Activated naive CD8-positive, alpha-beta T cell treated with anti-CD3 and anti-CD28 coated beads, Interleukin-2, amount 50 U/mL, for 24 hours (primary cell): Measurements from ENCODE around the gene PLA2G6.

Source experiments
- ATAC-seq: fragments of 150-1000 bp; cut with Tn5 transposase; one replicate; pipeline ENCODE4 v1.10.0; 2021
- DNase-seq: peaks from one replicate; pipeline ENCODE4 v3.0.0; 2021
- H3K27ac Mint-ChIP-seq: one replicate; pipeline ENCODE4 v1.8.0; 2021; ENCODE audit warnings: mild to moderate bottlenecking, mixed read lengths
- H3K27me3 Mint-ChIP-seq: one replicate; pipeline ENCODE4 v1.8.0; 2021; ENCODE audit warnings: mixed read lengths
- H3K36me3 Mint-ChIP-seq: one replicate; pipeline ENCODE4 v1.8.0; 2021; ENCODE audit warnings: low read depth, mixed read lengths
- H3K4me1 Mint-ChIP-seq: one replicate; pipeline ENCODE4 v1.8.0; 2021; ENCODE audit warnings: mixed read lengths
- H3K4me3 Mint-ChIP-seq: one replicate; pipeline ENCODE4 v1.8.0; 2021; ENCODE audit warnings: mild to moderate bottlenecking, moderate library complexity, mixed read lengths
- H3K9me3 Mint-ChIP-seq: one replicate; pipeline ENCODE4 v1.8.0; 2021; ENCODE audit warnings: mixed read lengths

The PLA2G6 gene

DNA sequence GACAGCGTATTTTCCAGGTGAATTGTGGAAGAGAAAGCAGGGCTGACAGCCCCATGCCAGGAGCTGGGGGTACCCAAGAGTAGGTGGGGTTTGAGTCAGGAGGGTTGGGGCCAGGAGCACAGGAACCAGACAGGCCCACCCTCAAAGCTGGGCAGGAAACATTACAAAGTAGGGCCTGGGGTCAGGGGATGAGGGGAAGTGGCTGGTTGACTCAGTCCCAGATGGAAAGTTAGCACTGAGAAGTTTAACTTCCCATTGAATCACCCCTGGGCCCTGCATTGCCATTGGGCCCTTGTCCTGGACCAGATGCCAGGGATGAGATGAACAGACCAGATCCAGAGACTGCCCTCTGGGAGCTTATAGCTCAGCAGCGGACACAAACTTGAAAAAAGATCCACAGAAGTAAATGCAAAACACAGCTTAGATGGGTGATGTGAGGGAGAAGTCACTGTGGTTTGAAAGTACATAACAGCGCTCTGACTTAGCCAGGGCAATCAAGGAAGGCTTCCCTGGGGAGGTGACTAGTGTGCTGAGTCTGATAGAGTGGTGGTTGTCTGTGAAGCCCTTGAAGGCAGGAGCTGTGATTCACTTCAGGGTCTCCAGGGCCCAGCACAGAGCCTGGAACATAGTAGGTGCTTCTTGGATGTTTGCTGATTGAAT, 22.4 kb upstream of the PLA2G6 start:
- no peaks in the 10 kb centered on the region for H3K36me3 Mint-ChIP-seq
- H3K4me3 Mint-ChIP-seq, result peak overlapping the region; percentile 83
- DNase-seq (no peak), ATAC-seq (peak; percentile 4)
- peaks cover 2% of the 10 kb centered on the region for H3K27me3 Mint-ChIP-seq
- H3K9me3 Mint-ChIP-seq, result no peaks in the 10 kb centered on the region
- peaks cover 56% of the 10 kb centered on the region for H3K4me1 Mint-ChIP-seq
- H3K27ac Mint-ChIP-seq, result peak overlapping the region; percentile 65

DNA sequence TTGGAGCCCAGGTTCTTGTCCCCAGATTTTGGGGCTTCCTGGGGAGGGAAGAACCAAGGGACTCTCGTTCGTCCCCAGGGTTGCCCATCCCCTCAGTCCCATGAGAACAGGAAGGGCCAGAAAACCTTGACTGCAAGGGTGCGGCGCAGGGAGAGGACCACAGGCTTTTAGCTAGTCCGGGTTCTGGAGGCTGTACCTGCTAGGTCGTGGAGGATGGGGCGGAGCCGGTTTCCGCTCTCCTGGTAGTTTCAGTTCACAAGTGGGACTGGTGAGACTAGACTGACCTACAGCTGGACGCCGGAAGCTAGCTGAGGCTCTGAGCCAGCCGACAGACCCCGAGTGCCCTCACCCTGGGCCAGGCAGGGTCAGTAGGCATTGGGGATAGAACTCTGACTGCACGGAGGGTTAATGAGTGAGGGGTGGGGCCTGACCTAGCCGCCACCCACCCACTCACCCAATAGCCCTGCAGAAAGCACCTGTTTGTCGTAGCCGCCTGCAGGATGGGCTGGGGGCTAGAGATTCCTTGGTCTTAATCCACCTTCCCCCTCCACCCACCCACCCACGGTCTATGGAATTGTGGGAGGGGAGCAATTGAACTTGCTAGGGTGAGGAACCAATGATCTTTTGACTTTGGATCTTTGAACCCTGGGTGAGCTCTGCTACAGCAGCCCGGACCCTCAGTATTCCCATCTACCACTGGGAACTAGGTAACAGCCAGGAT, 21.6 kb upstream of the PLA2G6 start:
- peak overlapping the region; percentile 65 for H3K27ac Mint-ChIP-seq
- ATAC-seq (no peak), DNase-seq (peak; percentile 39)
- H3K36me3 Mint-ChIP-seq, result no peaks in the 10 kb centered on the region
- peak overlapping the region; percentile 83 for H3K4me3 Mint-ChIP-seq
- no peaks in the 10 kb centered on the region for H3K9me3 Mint-ChIP-seq
- peaks cover 49% of the 10 kb centered on the region for H3K4me1 Mint-ChIP-seq
- H3K27me3 Mint-ChIP-seq, result peaks cover 2% of the 10 kb centered on the region

DNA sequence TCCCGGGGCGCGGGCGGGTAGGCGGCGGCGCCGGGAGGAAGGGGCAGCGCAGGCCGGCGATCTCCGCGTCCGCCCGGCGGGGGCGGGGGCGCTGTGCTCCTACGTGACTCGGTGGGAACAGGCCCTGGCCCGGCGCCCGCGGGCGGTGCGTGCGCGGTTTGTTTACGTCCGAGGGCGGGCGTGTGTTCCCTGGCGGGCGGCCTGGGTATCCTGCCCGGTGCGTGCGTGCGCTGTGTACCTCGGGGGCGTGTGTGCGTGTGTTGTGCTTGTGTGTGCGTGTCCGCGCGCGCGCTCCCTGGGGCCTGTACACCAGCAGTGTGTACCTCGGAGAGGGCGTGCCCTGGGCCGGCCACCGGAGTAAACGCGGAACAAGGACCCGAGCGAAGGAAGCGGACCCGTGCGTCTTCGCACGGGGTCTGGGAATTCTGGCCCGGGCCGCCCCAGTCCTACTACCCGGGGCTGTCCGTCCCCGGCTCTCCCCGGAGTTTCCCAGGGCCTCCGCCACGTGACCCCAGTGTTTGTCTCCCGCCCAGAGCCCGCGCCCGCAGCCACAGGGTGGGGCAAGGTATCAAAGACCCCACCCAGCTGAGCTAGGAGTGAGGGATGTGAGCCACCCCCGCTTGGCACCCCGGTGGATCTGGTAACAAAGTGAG, 20.9 kb upstream of the PLA2G6 start:
- peak; percentile 65 for DNase-seq
- Mint-ChIP-seq H3K4me1 (peaks cover 46% of the 10 kb centered on the region), H3K36me3 (no peaks in the 10 kb centered on the region), H3K27ac (peak overlapping the region; percentile 65), H3K9me3 (no peaks in the 10 kb centered on the region), H3K4me3 (peak overlapping the region; percentile 83), H3K27me3 (peaks cover 2% of the 10 kb centered on the region)
- ATAC-seq, result peak; percentile 31

DNA sequence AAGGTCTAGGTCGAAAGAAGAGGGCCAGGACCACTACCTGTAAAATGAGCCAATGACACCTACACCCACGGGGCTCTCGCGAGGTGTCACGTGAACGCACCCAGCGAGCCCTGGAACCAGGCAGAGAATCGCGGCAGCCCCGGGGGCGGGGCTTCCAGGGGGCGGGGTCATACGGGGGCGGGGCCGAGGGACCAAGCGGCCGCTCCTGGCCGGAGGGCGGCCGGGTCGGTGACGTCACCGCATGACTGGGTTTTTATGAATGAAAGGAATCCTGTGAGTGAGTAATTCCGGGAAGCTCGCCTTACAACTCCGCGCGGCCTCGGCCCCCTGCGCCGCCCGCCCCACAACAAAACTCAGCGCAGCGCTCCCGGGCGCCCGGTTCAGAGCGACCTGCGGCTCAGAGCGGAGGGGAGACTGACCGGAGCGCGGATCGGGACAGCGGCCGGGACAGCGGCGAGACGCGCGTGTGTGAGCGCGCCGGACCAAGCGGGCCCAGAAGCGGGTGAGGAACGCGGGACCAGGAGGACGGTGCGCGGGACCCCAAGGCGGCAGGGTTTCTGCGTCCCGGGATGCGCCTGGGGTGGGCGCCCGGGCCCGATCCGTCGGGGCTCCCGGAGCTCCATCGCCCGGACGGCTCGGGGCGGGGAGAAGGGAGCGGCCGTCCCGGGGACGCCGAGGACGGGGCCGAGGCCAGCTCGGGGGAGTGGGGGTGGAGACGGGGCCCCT, 20.2 kb upstream of the PLA2G6 start, which contains the start of gene MAFF:
Gene MAFF, plus strand, starts transcription at position 284 of the 726 bp plus-strand sequence. CDS start 11,860 bp downstream, outside the sequence.
- ATAC-seq (peak; percentile 67), DNase-seq (peak; percentile 92)
- no peaks in the 10 kb centered on the region for H3K9me3 Mint-ChIP-seq
- peaks cover 46% of the 10 kb centered on the region for H3K4me1 Mint-ChIP-seq
- H3K27ac Mint-ChIP-seq, result peak within 1 kb of the TSS; percentile 81
- H3K27me3 Mint-ChIP-seq, result peaks cover 2% of the 10 kb centered on the region
- no peaks in the 10 kb centered on the region for H3K36me3 Mint-ChIP-seq
- H3K4me3 Mint-ChIP-seq, result peak within 1 kb of the TSS; percentile 83

DNA sequence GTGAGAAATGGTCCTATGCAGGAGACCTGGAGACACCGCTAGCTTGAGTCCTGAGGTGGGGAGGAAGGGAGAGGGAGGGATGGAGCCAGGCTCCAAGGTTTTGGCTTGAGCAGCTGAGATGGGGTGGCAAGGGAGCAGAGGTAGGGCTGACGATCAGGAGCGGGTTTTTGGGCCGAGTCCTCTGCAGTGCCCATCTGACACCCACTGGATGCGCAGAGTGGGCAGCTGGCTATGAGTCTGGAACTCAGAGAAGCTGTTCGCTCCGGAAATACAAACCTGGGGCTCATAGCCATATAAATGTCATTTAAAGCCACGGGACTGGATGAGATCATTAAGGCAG, 19.7 kb upstream of the PLA2G6 start:
- H3K4me1 Mint-ChIP-seq, result peaks cover 46% of the 10 kb centered on the region
- H3K4me3 Mint-ChIP-seq, result peak overlapping the region; percentile 68
- ATAC-seq (no peak), DNase-seq (no peak)
- peak overlapping the region; percentile 81 for H3K27ac Mint-ChIP-seq
- peaks cover 2% of the 10 kb centered on the region for H3K27me3 Mint-ChIP-seq
- H3K36me3 Mint-ChIP-seq, result no peaks in the 10 kb centered on the region
- no peaks in the 10 kb centered on the region for H3K9me3 Mint-ChIP-seq

DNA sequence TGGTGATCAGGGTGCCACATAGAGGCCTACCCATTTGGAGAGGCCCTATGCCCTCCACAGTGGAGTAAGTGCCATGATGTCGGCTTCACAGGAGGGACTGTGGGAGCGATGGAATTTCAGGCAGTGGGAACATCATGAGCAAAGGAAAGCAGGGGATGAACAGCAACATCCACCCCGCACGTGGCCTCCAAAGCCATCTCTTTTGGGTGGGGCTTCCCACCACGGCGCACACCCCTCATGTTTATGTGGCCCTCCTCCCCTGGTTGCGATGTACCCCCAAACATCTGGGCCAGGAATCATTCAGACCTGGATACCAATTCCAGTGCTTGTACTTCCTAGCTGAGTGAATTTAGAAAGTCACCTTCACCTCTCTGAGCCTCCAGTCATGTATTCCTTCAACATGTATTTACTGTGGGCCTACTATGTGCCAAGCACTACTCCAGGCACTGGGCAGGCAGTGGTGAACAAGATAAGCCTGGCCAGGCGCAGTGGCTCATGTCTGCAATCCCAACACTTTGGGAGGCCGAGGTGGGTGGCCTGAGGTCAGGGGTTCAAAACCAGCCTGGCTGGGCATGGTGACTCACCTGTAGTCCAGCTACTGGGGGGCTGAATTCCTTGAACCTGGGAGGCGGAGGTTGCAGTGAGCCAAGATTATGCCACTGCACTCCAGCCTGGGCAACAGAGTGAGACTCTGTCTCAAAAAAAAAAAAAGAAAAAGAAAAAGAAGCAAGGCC, 18.4 kb upstream of the PLA2G6 start:
- ATAC-seq (no peak), DNase-seq (no peak)
- no peak overlapping the region for H3K4me3 Mint-ChIP-seq
- H3K27ac Mint-ChIP-seq, result no peak overlapping the region
- H3K27me3 Mint-ChIP-seq, result peaks cover 2% of the 10 kb centered on the region
- peaks cover 41% of the 10 kb centered on the region for H3K4me1 Mint-ChIP-seq
- H3K36me3 Mint-ChIP-seq, result no peaks in the 10 kb centered on the region
- H3K9me3 Mint-ChIP-seq, result no peaks in the 10 kb centered on the region

DNA sequence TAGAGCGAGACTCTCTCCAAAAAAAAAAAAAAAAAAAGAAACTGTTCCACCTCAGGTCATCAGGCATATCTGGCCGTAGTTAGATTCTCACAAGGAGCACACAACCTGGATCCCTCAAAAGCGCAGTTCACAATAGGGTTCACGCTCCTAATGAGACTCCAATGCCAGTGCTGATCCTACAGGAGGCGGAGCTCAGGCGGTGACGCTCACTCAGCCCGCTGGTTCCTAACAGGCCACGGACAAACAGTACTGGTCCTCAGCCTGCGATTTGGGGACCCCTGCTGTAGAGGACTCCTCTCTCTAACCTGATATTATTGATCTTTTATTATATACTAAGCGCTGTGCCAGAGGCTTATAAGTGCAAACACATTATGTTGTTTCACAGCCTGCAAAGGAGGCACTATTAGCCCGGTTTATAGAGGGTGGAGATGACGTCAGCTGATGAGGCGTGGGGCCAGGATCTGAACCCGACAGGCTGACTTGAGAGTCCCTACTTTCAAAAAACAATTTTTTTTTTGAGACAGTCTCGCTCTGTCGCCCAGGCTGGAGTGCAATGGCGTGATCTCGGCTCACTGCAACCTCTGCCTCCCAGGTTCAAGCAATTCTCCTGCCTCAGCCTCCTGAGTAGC, 15.3 kb upstream of the PLA2G6 start:
- Mint-ChIP-seq H3K4me1 (peaks cover 27% of the 10 kb centered on the region), H3K36me3 (no peaks in the 10 kb centered on the region), H3K9me3 (no peaks in the 10 kb centered on the region), H3K4me3 (no peak overlapping the region), H3K27ac (no peak overlapping the region), H3K27me3 (peaks cover 7% of the 10 kb centered on the region)
- DNase-seq, result no peak
- no peak for ATAC-seq

DNA sequence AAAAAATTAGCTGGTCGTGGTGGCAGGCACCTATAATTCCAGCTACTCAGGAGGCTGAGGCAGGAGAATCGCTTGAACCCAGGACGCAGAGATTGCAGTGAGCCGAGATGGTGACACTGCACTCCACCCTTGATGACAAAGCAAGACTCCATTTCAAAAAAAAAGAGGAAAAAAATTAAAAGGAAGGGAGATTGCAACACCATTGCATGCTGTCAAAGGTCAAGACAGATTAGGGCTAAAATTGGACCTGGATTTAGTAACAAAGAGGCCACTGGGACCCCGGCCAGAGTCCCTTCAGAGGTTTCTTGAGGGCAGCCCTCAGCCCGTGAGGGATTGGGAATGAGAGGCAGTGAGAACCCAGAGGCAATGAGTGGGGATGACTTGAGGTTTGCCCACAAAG, 11.9 kb upstream of the PLA2G6 start:
- no peak for DNase-seq

DNA sequence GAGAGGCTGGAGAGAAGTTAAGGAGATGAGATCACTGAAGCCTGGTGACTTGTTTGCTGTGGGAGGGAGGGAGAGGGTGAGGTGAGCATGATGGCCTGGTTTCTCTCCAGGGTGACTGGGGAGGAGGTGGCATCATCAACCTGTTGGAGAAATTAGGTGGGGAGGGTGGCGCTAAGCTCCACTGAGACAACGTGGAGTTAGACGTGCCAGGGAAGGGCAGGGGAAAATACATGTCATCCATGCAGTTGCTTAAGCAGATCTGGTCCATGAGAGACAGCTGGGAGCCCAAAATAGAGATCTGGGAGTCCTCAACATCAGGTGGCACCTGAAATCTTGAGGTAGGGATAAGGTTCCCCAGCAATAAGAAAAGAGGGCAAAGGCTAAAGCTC, 10.8 kb upstream of the PLA2G6 start:
- no peaks in the 10 kb centered on the region for H3K9me3 Mint-ChIP-seq
- H3K4me3 Mint-ChIP-seq, result no peak overlapping the region
- H3K36me3 Mint-ChIP-seq, result no peaks in the 10 kb centered on the region
- DNase-seq (no peak), ATAC-seq (no peak)
- H3K4me1 Mint-ChIP-seq, result peaks cover 7% of the 10 kb centered on the region
- H3K27me3 Mint-ChIP-seq, result peaks cover 9% of the 10 kb centered on the region
- H3K27ac Mint-ChIP-seq, result no peak overlapping the region

More for the DNA sequence above, 11.9 kb upstream of the PLA2G6 start:
- no peak overlapping the region for H3K4me3 Mint-ChIP-seq
- H3K9me3 Mint-ChIP-seq, result no peaks in the 10 kb centered on the region
- H3K27me3 Mint-ChIP-seq, result peaks cover 9% of the 10 kb centered on the region
- peaks cover 7% of the 10 kb centered on the region for H3K4me1 Mint-ChIP-seq
- H3K36me3 Mint-ChIP-seq, result no peaks in the 10 kb centered on the region
- no peak for ATAC-seq
- no peak overlapping the region for H3K27ac Mint-ChIP-seq

DNA sequence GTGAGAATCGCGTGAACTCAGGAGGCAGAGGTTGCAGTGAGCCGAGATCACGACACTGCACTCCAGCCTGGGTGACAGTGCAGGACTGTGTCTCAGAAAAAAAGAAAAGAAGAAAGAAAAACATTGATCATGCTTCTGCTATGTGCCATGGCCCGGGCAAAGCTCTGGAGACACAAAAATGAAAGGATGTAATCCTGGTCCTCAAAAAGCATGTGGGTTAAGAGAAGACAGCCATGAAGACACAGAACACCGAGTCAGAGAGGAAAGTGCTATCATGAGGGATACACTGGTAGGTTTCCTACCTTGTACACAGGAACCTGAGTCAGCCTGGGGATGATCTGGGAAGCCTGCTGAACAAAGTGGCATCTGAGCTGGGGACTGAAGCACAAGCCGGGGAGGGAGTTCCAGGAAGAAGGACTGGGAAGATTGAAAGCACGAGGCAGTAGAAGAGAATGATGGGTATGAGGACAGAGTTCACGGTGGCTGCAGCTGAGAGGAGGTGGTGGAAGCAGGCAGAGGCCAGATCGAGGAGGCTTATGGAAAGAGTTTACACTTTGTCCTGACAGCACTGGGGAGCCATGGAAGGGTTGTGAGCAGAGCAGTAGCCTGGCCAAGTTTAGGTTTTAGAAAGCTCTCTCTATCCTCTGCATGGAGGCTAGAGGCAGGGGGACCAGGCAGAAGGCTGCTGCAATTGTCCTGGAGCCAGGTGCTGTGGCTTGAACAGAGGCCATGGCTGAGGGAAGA, 10.3 kb upstream of the PLA2G6 start:
- ATAC-seq (no peak), DNase-seq (no peak)
- Mint-ChIP-seq H3K4me1 (peaks cover 7% of the 10 kb centered on the region), H3K9me3 (no peaks in the 10 kb centered on the region), H3K27me3 (peaks cover 9% of the 10 kb centered on the region), H3K27ac (no peak overlapping the region), H3K36me3 (no peaks in the 10 kb centered on the region), H3K4me3 (no peak overlapping the region)

DNA sequence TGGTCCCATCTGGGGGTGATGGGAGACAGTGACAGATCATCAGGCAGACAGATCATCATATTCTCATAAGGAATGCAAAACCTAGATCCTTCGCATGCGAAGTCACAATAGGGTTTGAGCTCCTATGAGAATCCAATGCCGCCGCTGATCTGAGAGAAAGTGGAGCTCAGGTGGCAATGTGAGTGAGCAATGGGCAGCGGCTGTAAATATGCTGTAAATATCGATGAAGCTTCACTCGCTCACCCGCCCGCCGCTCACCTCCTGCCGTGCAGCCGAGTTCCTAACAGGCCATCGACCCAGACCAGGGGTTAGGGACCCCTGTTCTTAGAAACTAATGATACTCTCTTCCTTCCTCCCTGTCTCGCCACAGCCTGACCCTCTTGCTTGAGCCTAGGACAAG, 9.4 kb upstream of the PLA2G6 start:
- H3K9me3 Mint-ChIP-seq, result no peaks in the 10 kb centered on the region
- peaks cover 7% of the 10 kb centered on the region for H3K4me1 Mint-ChIP-seq
- no peaks in the 10 kb centered on the region for H3K36me3 Mint-ChIP-seq
- no peak for DNase-seq
- peaks cover 12% of the 10 kb centered on the region for H3K27me3 Mint-ChIP-seq
- ATAC-seq, result no peak
- no peak overlapping the region for H3K27ac Mint-ChIP-seq
- no peak overlapping the region for H3K4me3 Mint-ChIP-seq

DNA sequence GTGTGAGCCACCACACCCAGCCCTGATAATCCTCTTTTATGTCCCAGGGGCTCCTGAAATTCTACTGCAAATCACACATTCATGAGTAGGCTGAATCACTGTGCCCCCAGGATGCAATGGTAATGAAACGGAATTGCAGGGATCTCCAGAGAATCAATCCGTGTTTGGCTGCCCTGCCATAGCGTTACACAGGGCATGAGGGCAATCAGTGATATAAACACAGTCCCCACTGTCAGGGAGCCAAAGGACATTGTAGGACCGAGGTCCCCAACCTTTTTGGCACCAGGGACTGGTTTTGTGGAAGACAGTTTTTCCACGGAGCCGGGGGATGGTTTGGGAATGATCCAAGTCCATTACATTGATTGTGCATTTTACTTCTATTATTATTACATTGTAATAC, 9.0 kb upstream of the PLA2G6 start:
- H3K4me1 Mint-ChIP-seq, result peaks cover 7% of the 10 kb centered on the region
- H3K27me3 Mint-ChIP-seq, result peaks cover 12% of the 10 kb centered on the region
- DNase-seq (no peak), ATAC-seq (no peak)
- H3K9me3 Mint-ChIP-seq, result no peaks in the 10 kb centered on the region
- no peaks in the 10 kb centered on the region for H3K36me3 Mint-ChIP-seq
- no peak overlapping the region for H3K4me3 Mint-ChIP-seq
- no peak overlapping the region for H3K27ac Mint-ChIP-seq

DNA sequence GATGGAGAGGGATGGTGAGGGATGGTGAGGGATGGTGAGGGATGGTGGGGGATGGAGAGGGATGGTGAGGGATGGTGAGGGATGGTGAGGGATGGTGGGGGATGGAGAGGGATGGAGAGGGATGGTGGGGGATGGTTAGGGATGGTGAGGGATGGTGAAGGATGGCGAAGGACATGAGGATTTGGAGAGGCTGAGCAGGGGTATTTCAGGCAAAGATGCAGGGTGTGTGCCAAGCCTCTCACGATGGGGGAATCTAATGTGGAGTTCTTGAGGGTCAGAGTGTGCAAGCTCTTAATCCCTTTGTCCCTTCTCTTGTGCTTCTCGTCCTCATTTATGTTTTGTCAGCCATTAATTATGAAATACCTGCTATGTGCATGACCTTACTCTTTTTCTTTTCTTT, 7.5 kb upstream of the PLA2G6 start:
- Mint-ChIP-seq H3K9me3 (no peaks in the 10 kb centered on the region), H3K27me3 (peaks cover 12% of the 10 kb centered on the region), H3K27ac (no peak overlapping the region), H3K36me3 (no peaks in the 10 kb centered on the region), H3K4me3 (no peak overlapping the region), H3K4me1 (peaks cover 3% of the 10 kb centered on the region)
- DNase-seq (no peak), ATAC-seq (no peak)
